GM12878 (cell line): ENCODE measurements around the gene TMEM25.

Source experiments
- MYC ChIP-seq: IDR thresholded peaks from 2 replicates; pipeline ENCODE4 v1.6.1; 2011; ENCODE audit warnings: mild to moderate bottlenecking, low read length, moderate library complexity, inconsistent platforms; ENCODE audit not compliant: insufficient read depth, insufficient replicate concordance, insufficient read length, severe bottlenecking
- RELA ChIP-seq: fragments of 450-650 bp; IDR thresholded peaks from 2 replicates; pipeline ENCODE4 v1.8.0; 2014; ENCODE audit warnings: borderline replicate concordance; ENCODE audit not compliant: partially characterized antibody
- SMC3 ChIP-seq: IDR thresholded peaks from 2 replicates; pipeline ENCODE4 v1.6.1; 2011; ENCODE audit warnings: low read length, improper control_type of control experiment, borderline replicate concordance
- TF ChIP-seq, protein P1 (sequence below), 3 experiments: IDR thresholded peaks in 2 of 3; conservative IDR thresholded peaks in 1 of 3; 2 replicates each; pipeline ENCODE4 v1.5.1; 2011; ENCODE audit warnings: low read depth in 3 of 3, low read length in 3 of 3, mild to moderate bottlenecking in 3 of 3, control low read depth in 2 of 3, moderate library complexity in 2 of 3, inconsistent platforms in 1 of 3, mixed read lengths in 1 of 3; ENCODE audit not compliant: control insufficient read depth in 2 of 3, insufficient read depth in 1 of 3; ENCODE audit errors: extremely low read depth in 1 of 3
- TF ChIP-seq, protein P2 (sequence below): IDR thresholded peaks from 2 replicates; pipeline ENCODE4 v1.6.1; 2011; ENCODE audit warnings: mild to moderate bottlenecking, low read depth, low read length, moderate library complexity; ENCODE audit not compliant: insufficient replicate concordance

DNA sequence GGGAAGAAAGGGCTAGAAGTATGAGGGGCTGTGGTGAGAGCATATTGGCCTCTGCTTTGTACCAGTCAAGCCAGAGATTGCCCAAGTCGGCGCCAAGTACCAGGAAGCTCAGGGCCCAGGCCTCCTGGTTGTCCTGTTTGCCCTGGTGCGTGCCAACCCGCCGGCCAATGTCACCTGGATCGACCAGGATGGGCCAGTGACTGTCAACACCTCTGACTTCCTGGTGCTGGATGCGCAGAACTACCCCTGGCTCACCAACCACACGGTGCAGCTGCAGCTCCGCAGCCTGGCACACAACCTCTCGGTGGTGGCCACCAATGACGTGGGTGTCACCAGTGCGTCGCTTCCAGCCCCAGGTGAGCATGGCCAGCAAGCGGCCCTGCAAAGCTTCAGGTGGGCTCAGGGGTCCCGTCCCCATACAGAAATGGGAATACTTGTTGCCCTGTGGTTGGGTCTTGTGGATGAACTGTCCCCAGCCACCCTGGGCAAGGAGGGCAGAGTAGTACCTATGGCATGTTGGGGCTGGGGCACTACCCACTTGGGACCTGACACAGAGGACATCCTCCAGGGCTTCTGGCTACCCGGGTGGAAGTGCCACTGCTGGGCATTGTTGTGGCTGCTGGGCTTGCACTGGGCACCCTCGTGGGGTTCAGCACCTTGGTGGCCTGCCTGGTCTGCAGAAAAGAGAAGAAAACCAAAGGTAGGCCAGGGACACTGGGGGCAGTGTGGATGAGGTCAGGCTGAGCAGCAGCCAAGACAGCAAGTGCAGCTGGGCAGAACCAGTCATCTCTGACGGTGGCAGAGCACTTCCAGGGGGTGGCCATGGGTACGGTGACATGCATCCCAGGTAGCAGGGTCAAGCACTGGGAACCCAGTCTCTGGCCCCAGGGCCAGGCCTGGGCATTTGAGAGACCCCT lies 2.1 kb downstream of the TMEM25 start:
- TF ChIP-seq, protein P1, sequence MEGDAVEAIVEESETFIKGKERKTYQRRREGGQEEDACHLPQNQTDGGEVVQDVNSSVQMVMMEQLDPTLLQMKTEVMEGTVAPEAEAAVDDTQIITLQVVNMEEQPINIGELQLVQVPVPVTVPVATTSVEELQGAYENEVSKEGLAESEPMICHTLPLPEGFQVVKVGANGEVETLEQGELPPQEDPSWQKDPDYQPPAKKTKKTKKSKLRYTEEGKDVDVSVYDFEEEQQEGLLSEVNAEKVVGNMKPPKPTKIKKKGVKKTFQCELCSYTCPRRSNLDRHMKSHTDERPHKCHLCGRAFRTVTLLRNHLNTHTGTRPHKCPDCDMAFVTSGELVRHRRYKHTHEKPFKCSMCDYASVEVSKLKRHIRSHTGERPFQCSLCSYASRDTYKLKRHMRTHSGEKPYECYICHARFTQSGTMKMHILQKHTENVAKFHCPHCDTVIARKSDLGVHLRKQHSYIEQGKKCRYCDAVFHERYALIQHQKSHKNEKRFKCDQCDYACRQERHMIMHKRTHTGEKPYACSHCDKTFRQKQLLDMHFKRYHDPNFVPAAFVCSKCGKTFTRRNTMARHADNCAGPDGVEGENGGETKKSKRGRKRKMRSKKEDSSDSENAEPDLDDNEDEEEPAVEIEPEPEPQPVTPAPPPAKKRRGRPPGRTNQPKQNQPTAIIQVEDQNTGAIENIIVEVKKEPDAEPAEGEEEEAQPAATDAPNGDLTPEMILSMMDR (IDR thresholded peaks at IDR 0.05 in 2 of 3, conservative IDR thresholded peaks at IDR 0.05 in 1 of 3; ENCODE audit: control insufficient read depth in 2 of 3, extremely low read depth in 1 of 3, insufficient read depth in 1 of 3, low read depth in 3 of 3, low read length in 3 of 3), result no peak
- TF ChIP-seq, protein P2, sequence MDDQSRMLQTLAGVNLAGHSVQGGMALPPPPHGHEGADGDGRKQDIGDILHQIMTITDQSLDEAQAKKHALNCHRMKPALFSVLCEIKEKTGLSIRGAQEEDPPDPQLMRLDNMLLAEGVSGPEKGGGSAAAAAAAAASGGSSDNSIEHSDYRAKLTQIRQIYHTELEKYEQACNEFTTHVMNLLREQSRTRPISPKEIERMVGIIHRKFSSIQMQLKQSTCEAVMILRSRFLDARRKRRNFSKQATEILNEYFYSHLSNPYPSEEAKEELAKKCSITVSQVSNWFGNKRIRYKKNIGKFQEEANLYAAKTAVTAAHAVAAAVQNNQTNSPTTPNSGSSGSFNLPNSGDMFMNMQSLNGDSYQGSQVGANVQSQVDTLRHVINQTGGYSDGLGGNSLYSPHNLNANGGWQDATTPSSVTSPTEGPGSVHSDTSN, result no peak
- TF ChIP-seq SMC3 (no peak), MYC (no peak), RELA (no peak)
